ENCODE measurements around the gene UGT2A2.

Gene UGT2A2

DNA sequence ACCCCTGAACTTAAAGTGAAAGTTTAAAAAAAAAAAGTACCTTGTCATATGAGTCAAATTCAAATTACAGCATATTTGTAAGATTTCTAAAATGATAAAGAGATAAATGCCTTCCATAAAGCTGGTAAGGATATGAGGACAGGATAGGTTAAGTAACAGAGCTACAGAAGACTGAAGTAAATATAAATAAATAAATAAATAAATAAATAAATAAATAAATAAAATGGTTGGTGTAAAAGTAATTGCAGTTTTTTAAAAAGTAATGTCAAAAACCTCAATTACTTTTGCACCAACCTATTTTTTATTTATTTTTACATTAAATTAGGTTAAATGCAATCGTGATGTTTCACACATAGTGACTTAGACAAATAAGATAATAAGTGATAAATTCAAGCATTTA is 62.2 kb downstream of the UGT2A2 start:
- no peak for DNase-seq (ENCODE audit: extremely low read depth in 1 of 2, low read depth in 1 of 2)

DNA sequence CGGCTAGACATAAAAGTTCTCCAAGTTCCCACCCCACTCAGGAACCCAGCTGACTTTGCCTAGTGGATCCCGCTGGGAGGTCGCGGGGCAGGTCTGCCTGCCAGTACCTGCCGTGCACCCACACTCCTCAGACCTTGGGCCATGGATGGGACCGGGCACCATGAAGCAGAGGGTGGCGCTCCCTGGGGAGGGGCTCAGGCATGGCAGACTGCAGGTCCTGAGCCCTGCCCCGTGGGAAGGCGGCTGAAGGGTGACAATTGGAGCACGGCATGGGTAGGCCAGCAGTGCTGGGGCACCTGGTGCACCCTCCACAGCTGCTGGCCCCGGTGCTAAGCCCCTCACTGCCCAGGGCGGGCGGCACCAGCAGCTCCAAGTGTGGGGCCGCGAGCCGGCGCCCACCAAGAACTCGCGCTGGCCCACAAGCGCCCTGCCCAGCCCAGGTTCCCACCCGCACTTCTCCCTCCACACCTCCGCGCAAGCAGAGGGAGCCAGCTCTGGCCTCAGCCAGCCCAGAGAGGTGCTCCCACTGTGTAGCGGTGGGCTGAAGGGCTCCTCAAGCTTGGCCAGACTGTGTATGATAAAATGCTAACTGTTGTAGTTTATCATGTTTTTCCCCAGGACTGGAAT is 63.1 kb downstream of the UGT2A2 start:
- DNase-seq (ENCODE audit: extremely low read depth in 1 of 2, low read depth in 1 of 2) = no peak

DNA sequence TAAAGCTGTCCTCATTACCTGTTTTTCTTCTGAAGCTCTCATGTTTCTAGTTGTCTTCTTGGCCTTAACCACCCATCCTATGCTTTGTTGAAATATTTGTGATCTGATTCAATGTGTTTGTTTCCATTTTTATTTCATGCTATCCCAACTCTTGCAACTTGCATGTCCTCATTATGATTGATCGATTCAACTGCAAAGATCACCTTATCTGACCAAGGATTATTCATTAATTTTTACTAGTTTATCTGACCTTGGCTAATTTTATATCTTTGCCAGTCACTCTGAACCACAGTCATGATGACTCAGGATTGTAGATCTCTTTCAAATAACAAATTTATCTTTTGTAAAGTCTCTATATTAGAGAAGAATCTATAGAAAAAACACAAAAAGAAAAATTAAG is 70.7 kb downstream of the UGT2A2 start:
- no peak for DNase-seq (ENCODE audit: extremely low read depth in 1 of 2, low read depth in 1 of 2)

DNA sequence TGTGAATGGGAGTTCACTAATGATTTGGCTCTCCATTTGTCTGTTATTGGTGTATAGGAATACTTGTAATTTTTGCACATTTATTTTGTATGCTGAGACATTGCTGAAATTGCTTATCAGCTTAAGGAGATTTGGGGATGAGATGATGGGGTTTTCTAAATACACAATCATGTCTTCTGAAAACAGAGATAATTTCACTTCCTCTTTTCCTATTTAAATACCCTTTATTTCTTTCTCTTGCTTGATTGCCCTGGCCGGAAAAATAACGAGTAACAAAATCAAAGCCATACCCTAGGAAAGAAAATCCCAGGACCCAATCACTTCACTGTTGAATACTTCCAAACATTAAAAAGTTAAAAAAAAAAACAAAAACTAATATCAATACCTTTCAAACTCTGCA is 76.0 kb downstream of the UGT2A2 start:
- DNase-seq (ENCODE audit: extremely low read depth in 1 of 2, low read depth in 1 of 2) = no peak

DNA sequence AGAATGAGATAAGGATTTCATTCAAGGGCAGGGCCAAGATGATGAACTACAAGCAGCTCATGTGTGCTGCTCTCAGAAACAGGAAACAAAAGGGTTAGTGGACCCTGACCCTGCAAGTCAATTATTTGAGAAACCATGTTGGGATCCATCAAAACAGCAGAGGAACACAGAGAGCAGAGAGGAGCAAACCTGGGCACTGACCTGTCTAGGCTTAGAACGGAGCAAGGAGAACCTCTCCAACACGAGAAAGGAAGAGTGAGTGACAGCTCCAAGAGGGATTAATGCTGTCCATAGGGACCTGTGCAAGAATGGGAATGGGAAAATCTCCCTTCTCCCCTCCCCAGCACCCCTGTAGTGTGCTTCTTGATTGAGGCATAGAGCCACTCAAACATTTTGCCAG is 89.8 kb downstream of the UGT2A2 start:
- DNase-seq (ENCODE audit: extremely low read depth in 1 of 2, low read depth in 1 of 2) = no peak

DNA sequence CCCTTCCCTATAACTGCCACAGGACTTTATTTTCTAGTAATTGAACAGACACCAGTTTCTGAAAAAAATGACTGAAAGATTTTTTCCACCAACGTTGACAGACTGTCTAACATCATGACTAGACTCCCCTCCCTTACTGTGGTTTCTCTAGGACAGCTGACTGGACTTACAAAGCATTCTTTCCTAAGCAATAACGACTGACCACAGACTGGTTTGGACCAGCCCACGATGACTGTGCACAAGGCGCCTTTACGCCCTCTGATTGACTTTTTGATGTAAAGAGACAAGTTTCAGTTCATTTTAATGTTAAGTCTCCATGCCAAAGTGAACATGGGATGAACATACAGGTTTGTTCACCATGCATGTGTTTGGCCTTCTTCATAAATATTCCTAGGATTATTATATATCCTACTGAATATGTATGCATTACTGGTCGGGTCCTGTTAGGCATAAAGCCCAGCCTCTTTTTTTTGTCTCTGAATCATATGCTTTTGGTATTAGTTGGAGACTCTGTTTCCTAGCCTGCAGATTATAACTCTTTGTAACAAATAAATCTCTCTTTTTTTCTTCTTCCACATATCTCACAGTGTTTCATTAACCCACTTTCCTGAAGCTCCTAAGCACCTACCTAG is 93.2 kb downstream of the UGT2A2 start:
- no peak for DNase-seq (ENCODE audit: extremely low read depth in 1 of 2, low read depth in 1 of 2)

All from stimulated activated CD8-positive, alpha-beta memory T cell treated with anti-CD3 and anti-CD28 coated beads, Interleukin-7, amount 100 ng/mL, for 48 hours (primary cell).